H1 (cell line): ENCODE measurements around the gene KCNQ1. TPM values are rescaled to one million over a fixed set of nuclear protein-coding genes. Genes with fewer than 3 reads are reported as not detected.

Experiments used
- ASH2L ChIP-seq: fragments of 200-600, 300-600 bp; sonication (generic); IDR thresholded peaks from one replicate; pipeline ENCODE4 v1.7.1; 2017; ENCODE audit warnings: low read length
- CHD7 ChIP-seq: fragments of 300-600 bp; sonication (generic); IDR thresholded peaks from 2 replicates; pipeline ENCODE4 v1.7.1; 2012; ENCODE audit warnings: low read length, moderate library complexity, mild to moderate bottlenecking, inconsistent platforms; ENCODE audit not compliant: insufficient replicate concordance
- JUND ChIP-seq: IDR thresholded peaks from 2 replicates; pipeline ENCODE4 v1.6.1; 2011; ENCODE audit warnings: mild to moderate bottlenecking, improper control_type of control experiment, low read length
- KDM5A ChIP-seq: fragments of 200-600 bp; IDR thresholded peaks from 2 replicates; pipeline ENCODE4 v1.7.1; 2012; ENCODE audit warnings: mild to moderate bottlenecking, low read length, inconsistent platforms, mixed read lengths
- polyA plus RNA-seq, 7 experiments: library from polyadenylated mRNA; depleted of rRNA in 3 of 7; stranded (reverse) in 5 of 7; unstranded in 2 of 7; fragments of >200 nt in 5 of 7; fragments of 200-250 nt in 2 of 7; gene quantifications; 1 replicate in 5 of 7; 2 replicates in 1 of 7; 4 replicates in 1 of 7; pipeline versions ENCODE4 v1.2.1 to v1.2.3, GENCODE V29; 2011 to 2013; ENCODE audit warnings: missing spikeins in 2 of 7, mixed read lengths in 2 of 7
- total RNA-seq: library from RNA; stranded (reverse); fragmentation: NEBNext Ultra II Directional; extraction: Animal tissue kit (Norgen Biotek cat#: 25700); gene quantifications from 2 replicates; pipeline ENCODE4 v1.2.1, GENCODE V29; 2021

The KCNQ1 gene
- total and polyA plus RNA-seq, 2 of the 8 experiments (the other 6 are each of a cell fraction or from before 2014, with no cell fraction given), result 1.9 to 2.0 TPM

GRCh38 chr11:2551131-2551530, 106.3 kb downstream of the KCNQ1 start (continued):
- TF ChIP-seq CHD7 (no peak), KDM5A (no peak), JUND (no peak), ASH2L (no peak)
